OCI-LY1 (cell line): ENCODE measurements around the gene KCTD19.

Experiments used
- EZH2 ChIP-seq: fragments of 200-600 bp; sonication (generic), shearing (Covaris generic); IDR thresholded peaks from 2 replicates; pipeline ENCODE4 v1.8.0; 2017; ENCODE audit warnings: borderline replicate concordance, mixed run types, mild to moderate bottlenecking, antibody characterized with exemption, low read length, moderate library complexity, mixed read lengths
- TF ChIP-seq, protein P1 (sequence below): fragments of 200-600 bp; sonication (generic), shearing (Covaris generic); IDR thresholded peaks from 2 replicates; pipeline ENCODE4 v1.5.1; 2017; ENCODE audit warnings: mild to moderate bottlenecking, antibody characterized with exemption, low read length, moderate library complexity, mixed read lengths

DNA sequence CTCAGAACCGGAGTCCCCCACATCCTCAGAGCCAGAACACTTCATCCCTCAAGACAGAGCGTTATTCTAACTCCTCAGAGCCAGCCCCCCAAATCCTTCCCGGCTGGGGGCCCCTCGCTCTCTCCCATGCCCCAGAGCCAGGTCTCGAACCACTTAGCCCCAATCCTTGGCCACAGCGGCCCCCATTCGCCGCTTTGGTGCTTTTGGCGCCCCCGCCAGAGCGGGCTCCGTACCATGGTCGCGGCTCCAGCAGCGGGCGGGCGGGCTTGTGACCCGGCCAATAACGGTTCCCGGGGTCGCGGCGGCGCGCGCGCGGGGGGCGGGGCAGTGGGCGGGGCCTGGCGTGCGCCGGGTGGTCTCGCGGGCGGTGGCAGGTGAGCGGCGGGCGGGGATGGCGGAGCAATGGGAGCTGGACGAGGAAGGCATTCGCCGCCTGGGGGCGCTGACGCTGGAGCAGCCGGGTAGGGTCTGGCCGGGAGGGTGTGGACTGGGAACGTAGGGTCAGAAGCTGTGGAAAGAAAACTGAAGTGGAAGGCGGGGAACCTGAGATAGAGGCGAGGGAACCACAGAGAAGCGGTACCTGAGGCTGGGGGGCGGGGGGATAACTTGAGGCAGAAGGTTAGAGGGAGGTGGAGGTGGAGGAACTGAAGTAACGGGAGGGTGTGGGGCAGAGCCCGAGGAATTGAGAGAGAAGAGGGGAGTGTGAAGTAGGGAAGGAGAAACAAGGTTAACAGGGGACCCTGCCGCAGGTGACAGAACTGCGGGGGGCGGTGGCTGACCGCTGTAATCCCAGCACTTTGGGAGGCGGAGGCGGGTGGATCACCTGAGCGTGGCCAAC is at the start of gene KCTD19, which contains the start of gene LRRC36:
- TF ChIP-seq, protein P1, sequence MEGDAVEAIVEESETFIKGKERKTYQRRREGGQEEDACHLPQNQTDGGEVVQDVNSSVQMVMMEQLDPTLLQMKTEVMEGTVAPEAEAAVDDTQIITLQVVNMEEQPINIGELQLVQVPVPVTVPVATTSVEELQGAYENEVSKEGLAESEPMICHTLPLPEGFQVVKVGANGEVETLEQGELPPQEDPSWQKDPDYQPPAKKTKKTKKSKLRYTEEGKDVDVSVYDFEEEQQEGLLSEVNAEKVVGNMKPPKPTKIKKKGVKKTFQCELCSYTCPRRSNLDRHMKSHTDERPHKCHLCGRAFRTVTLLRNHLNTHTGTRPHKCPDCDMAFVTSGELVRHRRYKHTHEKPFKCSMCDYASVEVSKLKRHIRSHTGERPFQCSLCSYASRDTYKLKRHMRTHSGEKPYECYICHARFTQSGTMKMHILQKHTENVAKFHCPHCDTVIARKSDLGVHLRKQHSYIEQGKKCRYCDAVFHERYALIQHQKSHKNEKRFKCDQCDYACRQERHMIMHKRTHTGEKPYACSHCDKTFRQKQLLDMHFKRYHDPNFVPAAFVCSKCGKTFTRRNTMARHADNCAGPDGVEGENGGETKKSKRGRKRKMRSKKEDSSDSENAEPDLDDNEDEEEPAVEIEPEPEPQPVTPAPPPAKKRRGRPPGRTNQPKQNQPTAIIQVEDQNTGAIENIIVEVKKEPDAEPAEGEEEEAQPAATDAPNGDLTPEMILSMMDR = peak; percentile 62
- no peak for TF ChIP-seq EZH2
